Neural progenitor cell (in vitro differentiated cells): ENCODE data around the gene CORO7. TPM values are rescaled to one million over a fixed set of nuclear protein-coding genes. Genes with fewer than 3 reads are reported as not detected.
A peak's percentile ranks its signal among the peaks of the same experiment; 100 is the strongest.

Experiments used
- DNase-seq: peaks from one replicate; pipeline ENCODE4 v3.0.0-alpha.2; 2016; ENCODE audit warnings: low spot score
- H2AFZ ChIP-seq: fragments of 200-600 bp; sonication (generic); replicated peaks from 2 replicates; pipeline ENCODE4 v1.6.1; 2016; ENCODE audit warnings: antibody characterized with exemption
- H3F3A ChIP-seq: fragments of 200-600 bp; sonication (generic); 2 replicates; pipeline ENCODE4 v1.6.1; 2016; ENCODE audit warnings: antibody characterized with exemption, low read depth
- H3K27ac ChIP-seq: fragments of 200-600 bp; sonication (generic); 2 replicates; pipeline ENCODE4 v1.5.1; 2016; ENCODE audit warnings: mild to moderate bottlenecking
- H3K27me3 ChIP-seq: fragments of 200-600 bp; sonication (generic); 2 replicates; pipeline ENCODE4 v1.6.1; 2016; ENCODE audit warnings: mild to moderate bottlenecking, moderate library complexity
- H3K36me3 ChIP-seq: fragments of 200-600 bp; sonication (generic); 2 replicates; pipeline ENCODE4 v1.5.1; 2016
- H3K4me1 ChIP-seq: fragments of 200-600 bp; sonication (generic); 2 replicates; pipeline ENCODE4 v1.6.1; 2016; ENCODE audit warnings: mixed run types
- H3K4me2 ChIP-seq: fragments of 200-600 bp; sonication (generic); 2 replicates; pipeline ENCODE4 v1.6.1; 2016
- H3K4me3 ChIP-seq: fragments of 200-600 bp; sonication (generic); 2 replicates; pipeline ENCODE4 v1.5.1; 2016
- H3K79me2 ChIP-seq: fragments of 200-600 bp; sonication (generic); 2 replicates; pipeline ENCODE4 v1.6.1; 2016; ENCODE audit warnings: low read depth
- H3K9ac ChIP-seq: fragments of 200-600 bp; sonication (generic); 2 replicates; pipeline ENCODE4 v1.6.1; 2016
- H3K9me3 ChIP-seq: fragments of 200-600 bp; sonication (generic); 2 replicates; pipeline ENCODE4 v1.5.1; 2016; ENCODE audit warnings: low read depth
- H4K20me1 ChIP-seq: fragments of 200-600 bp; sonication (generic); 2 replicates; pipeline ENCODE4 v1.6.1; 2016; ENCODE audit warnings: low read depth
- H3K27ac Mint-ChIP-seq: 3 replicates; pipeline ENCODE4 v1.8.0; 2021; ENCODE audit warnings: mixed read lengths
- H3K27me3 Mint-ChIP-seq: 2 replicates; pipeline ENCODE4 v1.8.0; 2022; ENCODE audit warnings: low read depth, mild to moderate bottlenecking, inconsistent platforms, moderate library complexity, mixed read lengths; ENCODE audit not compliant: insufficient read depth
- H3K36me3 Mint-ChIP-seq: 3 replicates; pipeline ENCODE4 v1.8.0; 2021; ENCODE audit warnings: mixed read lengths
- H3K4me1 Mint-ChIP-seq: 3 replicates; pipeline ENCODE4 v1.8.0; 2021; ENCODE audit warnings: mixed read lengths
- H3K4me3 Mint-ChIP-seq: 3 replicates; pipeline ENCODE4 v1.8.0; 2021; ENCODE audit warnings: mild to moderate bottlenecking, moderate library complexity, mixed read lengths
- H3K9me3 Mint-ChIP-seq: 3 replicates; pipeline ENCODE4 v1.8.0; 2020; ENCODE audit warnings: mixed read lengths
- EZH2 ChIP-seq: fragments of 200-600 bp; sonication (generic); IDR thresholded peaks from 2 replicates; pipeline ENCODE4 v1.6.1; 2017; ENCODE audit warnings: antibody characterized with exemption, mild to moderate bottlenecking, moderate library complexity
- EZH2phosphoT487 ChIP-seq: fragments of 200-600 bp; sonication (generic); IDR thresholded peaks from 2 replicates; pipeline ENCODE4 v1.6.1; 2017; ENCODE audit warnings: antibody characterized with exemption
- total RNA-seq: library from RNA; depleted of rRNA; stranded (reverse); fragments of >200 nt; gene quantifications from 2 replicates; pipeline ENCODE4 v1.2.3, GENCODE V29; 2015; ENCODE audit warnings: low replicate concordance
- TF ChIP-seq, protein P1 (sequence below): fragments of 200-600 bp; sonication (generic); IDR thresholded peaks from 2 replicates; pipeline ENCODE4 v1.5.1; 2017; ENCODE audit warnings: antibody characterized with exemption, mild to moderate bottlenecking

Gene CORO7
- total RNA-seq, 1 donor from 2014 or later = 6.8 TPM

DNA sequence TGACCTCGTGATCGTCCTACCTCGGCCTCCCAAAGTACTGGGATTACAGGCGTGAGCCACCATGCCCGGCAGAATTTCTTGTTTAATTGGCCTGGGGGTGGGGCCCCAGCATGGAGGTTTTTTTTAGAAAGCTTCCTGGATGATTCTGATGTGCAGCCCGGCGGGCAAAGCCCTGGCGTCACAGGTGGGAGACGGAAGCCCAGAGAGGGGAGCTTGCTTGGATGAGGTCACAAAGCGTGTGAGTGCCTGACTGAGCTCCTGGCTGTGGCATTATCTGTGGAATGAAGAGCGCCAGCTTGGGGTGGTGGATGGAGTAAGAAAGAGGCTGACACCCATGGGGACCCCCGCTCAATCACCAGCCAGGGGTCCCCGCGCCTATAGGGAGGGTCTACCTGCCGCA, 40.7 kb downstream of the CORO7 start:
- Histone ChIP-seq H3K9ac (no peak overlapping the region), H4K20me1 (peaks cover 53% of the 10 kb centered on the region), H3F3A (peaks cover 31% of the 10 kb centered on the region), H2AFZ (no peak overlapping the region), H3K36me3 (no peaks in the 10 kb centered on the region), H3K9me3 (no peaks in the 10 kb centered on the region), H3K27me3 (peaks cover 5% of the 10 kb centered on the region), H3K4me1 (peaks cover 55% of the 10 kb centered on the region), H3K4me2 (no peak overlapping the region), H3K79me2 (peaks cover 4% of the 10 kb centered on the region), H3K27ac (no peak overlapping the region), H3K4me3 (no peak overlapping the region)
- Mint-ChIP-seq H3K27ac (peak overlapping the region; percentile 79), H3K4me1 (peaks cover 51% of the 10 kb centered on the region), H3K36me3 (no peaks in the 10 kb centered on the region), H3K9me3 (no peaks in the 10 kb centered on the region), H3K4me3 (no peak overlapping the region), H3K27me3 (peaks cover 6% of the 10 kb centered on the region)
- TF ChIP-seq EZH2 = no peak
- TF ChIP-seq, protein P1, sequence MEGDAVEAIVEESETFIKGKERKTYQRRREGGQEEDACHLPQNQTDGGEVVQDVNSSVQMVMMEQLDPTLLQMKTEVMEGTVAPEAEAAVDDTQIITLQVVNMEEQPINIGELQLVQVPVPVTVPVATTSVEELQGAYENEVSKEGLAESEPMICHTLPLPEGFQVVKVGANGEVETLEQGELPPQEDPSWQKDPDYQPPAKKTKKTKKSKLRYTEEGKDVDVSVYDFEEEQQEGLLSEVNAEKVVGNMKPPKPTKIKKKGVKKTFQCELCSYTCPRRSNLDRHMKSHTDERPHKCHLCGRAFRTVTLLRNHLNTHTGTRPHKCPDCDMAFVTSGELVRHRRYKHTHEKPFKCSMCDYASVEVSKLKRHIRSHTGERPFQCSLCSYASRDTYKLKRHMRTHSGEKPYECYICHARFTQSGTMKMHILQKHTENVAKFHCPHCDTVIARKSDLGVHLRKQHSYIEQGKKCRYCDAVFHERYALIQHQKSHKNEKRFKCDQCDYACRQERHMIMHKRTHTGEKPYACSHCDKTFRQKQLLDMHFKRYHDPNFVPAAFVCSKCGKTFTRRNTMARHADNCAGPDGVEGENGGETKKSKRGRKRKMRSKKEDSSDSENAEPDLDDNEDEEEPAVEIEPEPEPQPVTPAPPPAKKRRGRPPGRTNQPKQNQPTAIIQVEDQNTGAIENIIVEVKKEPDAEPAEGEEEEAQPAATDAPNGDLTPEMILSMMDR = no peak
- no peak for TF ChIP-seq EZH2phosphoT487
- peak; percentile 1 for DNase-seq

DNA sequence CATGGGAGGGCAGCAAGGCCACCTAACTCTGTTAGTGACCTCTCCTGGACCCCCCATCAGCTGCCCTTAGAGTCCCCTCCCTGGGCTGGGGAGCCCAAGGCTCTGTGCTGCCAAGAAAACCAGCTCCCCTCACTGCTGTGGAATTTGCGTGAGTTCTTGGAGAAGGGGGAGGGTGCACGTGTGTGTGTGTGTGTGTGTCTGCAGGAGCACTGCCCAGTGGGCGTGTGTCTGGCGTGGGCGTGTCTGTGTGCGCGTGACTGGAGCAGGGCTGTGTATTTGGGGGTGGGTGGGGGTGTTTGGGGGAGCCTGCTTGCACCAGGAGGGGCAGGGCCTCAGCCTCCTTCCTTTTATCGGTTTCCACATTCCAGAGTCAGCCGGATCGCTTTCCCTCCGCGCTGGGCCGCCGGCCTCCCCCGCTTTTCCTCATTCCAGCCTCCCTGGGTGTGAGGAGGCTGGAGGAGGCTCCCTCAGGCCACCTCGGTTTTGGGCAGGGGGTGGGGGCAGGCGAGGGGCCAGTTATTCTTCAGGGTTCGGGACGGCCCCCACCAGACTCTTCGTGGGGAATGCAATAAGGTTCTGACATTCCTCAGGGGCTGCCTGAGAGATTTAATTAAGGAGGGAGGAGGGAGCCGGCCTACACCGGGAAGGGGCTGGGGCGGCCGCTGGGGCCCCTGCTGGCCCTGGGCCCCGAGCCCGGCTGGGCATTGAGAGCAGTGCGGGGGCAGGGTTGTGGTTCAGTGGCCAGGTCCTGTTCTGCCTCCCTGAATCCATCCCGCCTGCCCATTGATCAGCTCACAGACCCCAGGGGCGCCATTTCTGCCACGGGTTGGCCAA, 42.3 kb downstream of the CORO7 start:
- Histone ChIP-seq H3F3A (peaks cover 31% of the 10 kb centered on the region), H4K20me1 (peaks cover 52% of the 10 kb centered on the region), H2AFZ (no peak overlapping the region), H3K27ac (no peak overlapping the region), H3K9ac (no peak overlapping the region), H3K4me2 (peak overlapping the region; percentile 96), H3K36me3 (no peaks in the 10 kb centered on the region), H3K79me2 (peaks cover 4% of the 10 kb centered on the region), H3K27me3 (peaks cover 5% of the 10 kb centered on the region), H3K4me1 (peaks cover 53% of the 10 kb centered on the region), H3K4me3 (peak overlapping the region; percentile 26), H3K9me3 (no peaks in the 10 kb centered on the region)
- Mint-ChIP-seq H3K4me3 (peak overlapping the region; percentile 71), H3K27ac (peak overlapping the region; percentile 69), H3K36me3 (no peaks in the 10 kb centered on the region), H3K27me3 (peaks cover 6% of the 10 kb centered on the region), H3K9me3 (no peaks in the 10 kb centered on the region), H3K4me1 (peaks cover 41% of the 10 kb centered on the region)
- no peak for TF ChIP-seq EZH2phosphoT487
- TF ChIP-seq, protein P1 = no peak
- TF ChIP-seq EZH2 = no peak
- DNase-seq = peak; percentile 78

DNA sequence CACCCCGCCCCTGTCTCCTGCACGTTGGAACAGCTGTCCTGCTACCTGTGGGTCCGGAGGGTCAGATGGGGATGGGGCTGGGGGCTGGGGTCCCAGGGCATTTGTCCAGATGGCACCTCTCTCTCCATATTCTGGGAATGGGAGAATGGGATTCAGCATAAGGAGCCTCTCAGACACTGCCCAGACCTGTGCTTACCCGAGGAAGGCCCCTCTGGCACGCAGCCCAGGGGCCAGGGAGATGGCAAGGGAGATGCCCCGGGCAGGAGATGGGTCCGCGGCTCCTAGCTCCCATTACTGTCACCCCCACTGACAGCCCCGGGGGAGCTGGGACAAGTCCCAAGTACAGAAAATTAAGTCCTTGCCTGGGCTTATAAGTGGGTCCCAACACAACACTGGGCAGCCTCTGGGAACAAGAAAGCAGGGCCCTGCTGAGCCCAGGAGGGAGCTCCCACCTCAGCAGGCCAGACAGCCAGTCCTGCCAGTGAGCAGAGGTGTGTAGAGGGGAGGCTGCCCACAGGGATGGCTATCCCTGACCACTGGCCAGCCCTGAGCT, 43.0 kb downstream of the CORO7 start:
- no peaks in the 10 kb centered on the region for H3K36me3 Mint-ChIP-seq
- H3K4me1 Mint-ChIP-seq = peaks cover 41% of the 10 kb centered on the region
- Histone ChIP-seq H3K4me1 (peaks cover 47% of the 10 kb centered on the region), H4K20me1 (peaks cover 47% of the 10 kb centered on the region), H3K36me3 (no peaks in the 10 kb centered on the region), H3K79me2 (peaks cover 4% of the 10 kb centered on the region), H3K9ac (no peak overlapping the region), H2AFZ (no peak overlapping the region), H3F3A (peaks cover 31% of the 10 kb centered on the region), H3K4me2 (peak overlapping the region; percentile 96), H3K9me3 (no peaks in the 10 kb centered on the region), H3K4me3 (peak overlapping the region; percentile 26), H3K27me3 (peaks cover 5% of the 10 kb centered on the region), H3K27ac (no peak overlapping the region)
- H3K27ac Mint-ChIP-seq = no peak overlapping the region
- TF ChIP-seq EZH2phosphoT487 (no peak), EZH2 (no peak)
- TF ChIP-seq, protein P1 = no peak
- H3K9me3 Mint-ChIP-seq = no peaks in the 10 kb centered on the region
- peaks cover 4% of the 10 kb centered on the region for H3K27me3 Mint-ChIP-seq
- DNase-seq = no peak
- H3K4me3 Mint-ChIP-seq = peak overlapping the region; percentile 71
